Calu3 (cell line): ENCODE results near the gene COL4A5. TPM values are rescaled to one million over a fixed set of nuclear protein-coding genes. Genes with fewer than 3 reads are reported as not detected.

Source experiments
- BruUV-seq: library from RNA; stranded (reverse); fragments of 400-500 nt; replicated peaks from 2 replicates; lab custom pipeline; 2021; lab: Mats Ljungman, UMichigan
- CTCF ChIA-PET: fragments of 300-600 bp; sonication (Branson Sonifier 250); formaldehyde crosslinking; loops from one replicate; lab custom pipeline; 2022; ENCODE audit warnings: antibody characterized with exemption; lab: Charles Lee
- DNase-seq: peaks from one replicate; pipeline ENCODE4 v3.0.0; 2022
- H3K27ac Mint-ChIP-seq: one replicate; pipeline ENCODE4 v1.8.0; 2022; ENCODE audit warnings: mixed read lengths; ENCODE audit not compliant: unreplicated experiment
- H3K27me3 Mint-ChIP-seq: one replicate; pipeline ENCODE4 v1.8.0; 2022; ENCODE audit warnings: mixed read lengths; ENCODE audit not compliant: unreplicated experiment
- H3K36me3 Mint-ChIP-seq: one replicate; pipeline ENCODE4 v1.8.0; 2022; ENCODE audit warnings: mild to moderate bottlenecking, moderate library complexity, mixed read lengths; ENCODE audit not compliant: insufficient read depth, unreplicated experiment
- H3K4me1 Mint-ChIP-seq: one replicate; pipeline ENCODE4 v1.8.0; 2022; ENCODE audit warnings: mild to moderate bottlenecking, low read depth, mixed read lengths; ENCODE audit not compliant: unreplicated experiment
- H3K4me3 Mint-ChIP-seq: one replicate; pipeline ENCODE4 v1.8.0; 2022; ENCODE audit warnings: mild to moderate bottlenecking, low read depth, moderate library complexity, mixed read lengths; ENCODE audit not compliant: unreplicated experiment
- H3K9me3 Mint-ChIP-seq: one replicate; pipeline ENCODE4 v1.8.0; 2022; ENCODE audit warnings: low read depth, mixed read lengths; ENCODE audit not compliant: unreplicated experiment
- CTCF ChIP-seq: fragments of 200-600 bp; IDR thresholded peaks from one replicate; pipeline ENCODE4 v1.8.0; 2022; ENCODE audit warnings: antibody characterized with exemption; ENCODE audit not compliant: unreplicated experiment
- intact Hi-C: fragments of 100-400 bp; cut with micrococcal nuclease; formaldehyde crosslinking; loops from one replicate; pipeline ENCODE4 v1.10.0; 2022; ENCODE audit not compliant: unreplicated experiment
- total RNA-seq: library from RNA; stranded (reverse); gene quantifications from 2 replicates; pipeline ENCODE4 v1.2.3, GENCODE V29; 2022

The COL4A5 gene
- total RNA-seq, 1 experiment from 2014 or later: 19.8 TPM

- peaks cover 7% of the 10 kb centered on the region for H3K27me3 Mint-ChIP-seq
- no TSS peak for BruUV-seq
Observed at GRCh38 chrX:108712886-108713285, 273.2 kb downstream of the COL4A5 start.

GRCh38 chrX:108722561-108722960, 282.9 kb downstream of the COL4A5 start:
- Mint-ChIP-seq H3K36me3 (no peaks in the 10 kb centered on the region), H3K27ac (no peak overlapping the region), H3K27me3 (peaks cover 39% of the 10 kb centered on the region), H3K9me3 (no peaks in the 10 kb centered on the region), H3K4me1 (no peaks in the 10 kb centered on the region), H3K4me3 (no peak overlapping the region)
- intact Hi-C loops: no loop called here
- CTCF ChIA-PET: no interaction called here
- BruUV-seq: no TSS peak
- DNase-seq: no peak
- TF ChIP-seq CTCF: no peak

More at GRCh38 chrX:108712886-108713285, 273.2 kb downstream of the COL4A5 start:
- Mint-ChIP-seq H3K4me3 (no peak overlapping the region), H3K9me3 (peaks cover 5% of the 10 kb centered on the region), H3K27ac (no peak overlapping the region), H3K36me3 (no peaks in the 10 kb centered on the region), H3K4me1 (no peaks in the 10 kb centered on the region)
- CTCF ChIA-PET: no interaction called here
- intact Hi-C loops: no loop called here
- no peak for TF ChIP-seq CTCF
- DNase-seq: no peak

GRCh38 chrX:108726748-108727147, 287.1 kb downstream of the COL4A5 start:
- H3K27ac Mint-ChIP-seq: no peak overlapping the region
- no peaks in the 10 kb centered on the region for H3K9me3 Mint-ChIP-seq
- intact Hi-C loops: no loop called here
- H3K27me3 Mint-ChIP-seq: peaks cover 58% of the 10 kb centered on the region
- no peak for TF ChIP-seq CTCF
- no peak overlapping the region for H3K4me3 Mint-ChIP-seq
- no peaks in the 10 kb centered on the region for H3K36me3 Mint-ChIP-seq
- CTCF ChIA-PET: no interaction called here
- no TSS peak for BruUV-seq
- DNase-seq: no peak
- no peaks in the 10 kb centered on the region for H3K4me1 Mint-ChIP-seq

GRCh38 chrX:108731153-108731552, 291.5 kb downstream of the COL4A5 start:
- peaks cover 88% of the 10 kb centered on the region for H3K27me3 Mint-ChIP-seq
- H3K9me3 Mint-ChIP-seq: no peaks in the 10 kb centered on the region
- H3K4me3 Mint-ChIP-seq: no peak overlapping the region
- BruUV-seq: no TSS peak
- intact Hi-C loops: no loop called here
- H3K4me1 Mint-ChIP-seq: no peaks in the 10 kb centered on the region
- TF ChIP-seq CTCF: no peak
- no peak for DNase-seq
- H3K36me3 Mint-ChIP-seq: no peaks in the 10 kb centered on the region
- H3K27ac Mint-ChIP-seq: no peak overlapping the region
- CTCF ChIA-PET: no interaction called here
